GM18499 (cell line): ENCODE data around the gene TBC1D22A.
"Not testable (repeated sequence)": the region's sequence is repeated elsewhere in the genome, so short reads cannot be mapped to it uniquely, and the experiment has no call there.

ENCODE experiments used
- ATAC-seq: cut with Tn5 transposase; IDR thresholded peaks from one replicate; pipeline ENCODE4 v1.9.1; 2021; ENCODE audit warnings: moderate number of reproducible peaks; ENCODE audit not compliant: insufficient read depth, unreplicated experiment

Gene TBC1D22A

GRCh38 chr22:47134222-47134621 is 371.8 kb downstream of the TBC1D22A start:
- ATAC-seq, result no peak

- no peak for ATAC-seq
These were observed 372.9 kb downstream of the TBC1D22A start for GRCh38 chr22:47135338-47135737.

- ATAC-seq, result no peak
These were observed 373.6 kb downstream of the TBC1D22A start for GRCh38 chr22:47136050-47136449.

GRCh38 chr22:47136671-47137070 is 374.2 kb downstream of the TBC1D22A start:
- ATAC-seq, result no peak

GRCh38 chr22:47139013-47139789 is 376.8 kb downstream of the TBC1D22A start:
- no peak for ATAC-seq

- no peak for ATAC-seq
These were observed 377.3 kb downstream of the TBC1D22A start for GRCh38 chr22:47139790-47140119.

- ATAC-seq, result not testable (repeated sequence)
These were observed 378.5 kb downstream of the TBC1D22A start for GRCh38 chr22:47140975-47141374.

GRCh38 chr22:47142427-47143046 is 380.1 kb downstream of the TBC1D22A start:
- ATAC-seq, result no peak

GRCh38 chr22:47143249-47143938 is 380.9 kb downstream of the TBC1D22A start:
- no peak for ATAC-seq

- no peak for ATAC-seq
These were observed 381.8 kb downstream of the TBC1D22A start for GRCh38 chr22:47144076-47144765.

GRCh38 chr22:47144791-47145425 is 382.5 kb downstream of the TBC1D22A start:
- no peak for ATAC-seq

- ATAC-seq, result no peak
These were observed 383.4 kb downstream of the TBC1D22A start for GRCh38 chr22:47145883-47146282.

- ATAC-seq, result no peak
These were observed 383.9 kb downstream of the TBC1D22A start for GRCh38 chr22:47146391-47146790.

GRCh38 chr22:47146941-47147340 is 384.5 kb downstream of the TBC1D22A start:
- ATAC-seq, result no peak

- ATAC-seq, result no peak
These were observed 385.1 kb downstream of the TBC1D22A start for GRCh38 chr22:47147572-47147971.

GRCh38 chr22:47148510-47148909 is 386.1 kb downstream of the TBC1D22A start:
- no peak for ATAC-seq

GRCh38 chr22:47148956-47149728 is 386.7 kb downstream of the TBC1D22A start:
- no peak for ATAC-seq

- ATAC-seq, result no peak
These were observed 387.5 kb downstream of the TBC1D22A start for GRCh38 chr22:47149976-47150375.

- no peak for ATAC-seq
These were observed 388.0 kb downstream of the TBC1D22A start for GRCh38 chr22:47150426-47150825.

GRCh38 chr22:47151064-47151463 is 388.6 kb downstream of the TBC1D22A start:
- ATAC-seq, result no peak
